ENCODE data around the gene ACP4. TPM values are rescaled to one million over a fixed set of nuclear protein-coding genes. Genes with fewer than 3 reads are reported as not detected.

ACP4 gene, protein sequence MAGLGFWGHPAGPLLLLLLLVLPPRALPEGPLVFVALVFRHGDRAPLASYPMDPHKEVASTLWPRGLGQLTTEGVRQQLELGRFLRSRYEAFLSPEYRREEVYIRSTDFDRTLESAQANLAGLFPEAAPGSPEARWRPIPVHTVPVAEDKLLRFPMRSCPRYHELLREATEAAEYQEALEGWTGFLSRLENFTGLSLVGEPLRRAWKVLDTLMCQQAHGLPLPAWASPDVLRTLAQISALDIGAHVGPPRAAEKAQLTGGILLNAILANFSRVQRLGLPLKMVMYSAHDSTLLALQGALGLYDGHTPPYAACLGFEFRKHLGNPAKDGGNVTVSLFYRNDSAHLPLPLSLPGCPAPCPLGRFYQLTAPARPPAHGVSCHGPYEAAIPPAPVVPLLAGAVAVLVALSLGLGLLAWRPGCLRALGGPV
- not detected in 2 replicates for total RNA-seq

GRCh38 chr19:50790396-50790795, at the start of gene ACP4:
Gene ACP4 (plus strand): TSS chr19:50790415. CDS start chr19:50790415, 0 bp downstream.

DNA sequence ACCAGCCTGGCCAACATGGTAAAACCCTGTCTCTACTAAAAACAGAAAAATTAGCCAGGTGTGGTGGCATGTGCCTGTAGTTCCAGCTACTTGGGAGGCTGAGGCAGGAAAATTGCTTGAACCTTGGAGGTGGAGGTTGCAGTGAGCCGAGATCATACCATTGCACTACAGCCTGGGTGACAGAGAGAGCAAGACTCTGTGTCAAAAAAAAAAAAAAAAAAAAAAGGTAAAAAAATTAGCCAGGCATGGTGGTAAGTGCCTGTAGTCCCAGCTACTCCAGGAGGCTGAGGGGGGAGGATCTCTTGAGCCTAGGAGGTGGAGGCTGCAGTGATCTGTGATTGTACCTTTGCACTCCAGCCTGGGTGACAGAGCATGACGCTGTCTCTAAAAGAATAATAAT, 20.1 kb upstream of the ACP4 start, which contains the start of gene GPR32:
TSS of gene GPR32 (plus strand) at position 301 of the 400 bp plus-strand sequence. CDS start 137 bp downstream, outside the sequence.

DNA sequence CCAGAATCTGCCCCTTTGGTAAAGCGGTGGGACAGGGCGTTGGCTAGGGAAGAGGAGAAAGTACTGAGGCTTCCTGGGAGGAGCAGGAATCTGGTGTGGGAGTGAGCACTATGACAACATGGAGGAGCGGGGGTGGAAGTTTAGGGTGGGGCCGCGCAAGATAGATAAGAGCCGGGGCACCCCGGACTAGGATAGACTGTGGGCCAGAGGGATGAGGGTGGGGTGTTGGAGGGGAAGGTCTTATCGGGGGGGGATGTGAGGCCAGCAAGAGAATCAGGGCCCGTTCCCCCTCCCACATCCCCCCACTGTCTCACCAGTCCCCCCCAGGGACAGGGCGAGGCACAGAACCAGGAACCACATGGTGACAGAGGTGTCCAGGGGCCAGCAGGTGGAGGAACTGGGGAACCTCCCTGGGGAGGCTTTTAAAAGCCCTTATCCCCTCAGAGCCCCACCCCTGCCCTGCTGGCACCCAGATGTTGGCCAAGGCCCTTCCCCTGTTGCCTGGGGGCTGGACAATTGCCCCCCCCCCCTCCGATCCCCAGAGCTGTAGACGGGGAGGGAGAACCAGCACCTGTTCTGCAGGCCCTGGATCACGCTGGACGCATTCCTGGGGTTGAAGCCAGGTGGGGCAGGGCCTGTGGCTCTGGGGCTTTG, 33.3 kb downstream of the ACP4 start, which contains the start of gene KLK1:
TSS of gene KLK1 (minus strand) at position 399 of the 654 bp plus-strand sequence. CDS start at position 360, 39 bp downstream.

GRCh38 chr19:50833117-50833801, 43.0 kb downstream of the ACP4 start, which contains the start of gene KLK15:
Gene KLK15 (minus strand): TSS chr19:50833574. CDS start chr19:50831492, 2,082 bp downstream.

Other genes starting within 250 kb of the ACP4 start
- under 0.01 TPM in 1 of 2 replicates, not detected in the other for gene LRRC4B, start 222.0 kb upstream of the ACP4 start, total RNA-seq
- gene SYT3, start 150.5 kb upstream of the ACP4 start, total RNA-seq: 0.19 TPM in 1 of 2 replicates, not detected in the other
- gene C19orf81, start 141.0 kb upstream of the ACP4 start, total RNA-seq: 0.57 and 1.1 TPM in 2 replicates
- under 0.01 and 0.19 TPM in 2 replicates for gene SHANK1, start 70.6 kb upstream of the ACP4 start, total RNA-seq
- gene CLEC11A, start 67.1 kb upstream of the ACP4 start, total RNA-seq: 1.0 and 2.3 TPM in 2 replicates
- gene GPR32, start 20.0 kb upstream of the ACP4 start, total RNA-seq: not detected in 2 replicates
- gene KLK1, start 33.4 kb downstream of the ACP4 start, total RNA-seq: not detected in 2 replicates
- not detected in 2 replicates for gene KLK15, start 43.2 kb downstream of the ACP4 start, total RNA-seq
- 0.16 TPM in 1 of 2 replicates, not detected in the other for gene KLK3, start 64.5 kb downstream of the ACP4 start, total RNA-seq
- not detected in 2 replicates for gene KLK2, start 83.0 kb downstream of the ACP4 start, total RNA-seq
- gene KLK4, start 121.0 kb downstream of the ACP4 start, total RNA-seq: not detected in 2 replicates
- not detected in 2 replicates for gene KLK5, start 162.6 kb downstream of the ACP4 start, total RNA-seq
- gene KLK6, start 179.2 kb downstream of the ACP4 start, total RNA-seq: not detected in 2 replicates
- not detected in 2 replicates for gene KLK7, start 193.5 kb downstream of the ACP4 start, total RNA-seq
- gene KLK8, start 211.2 kb downstream of the ACP4 start, total RNA-seq: under 0.01 TPM in 1 of 2 replicates, not detected in the other
- gene KLK10, start 229.3 kb downstream of the ACP4 start, total RNA-seq: 2.3 TPM in 1 of 2 replicates, not detected in the other
- not detected in 2 replicates for gene KLK11, start 236.2 kb downstream of the ACP4 start, total RNA-seq
- not detected in 2 replicates for gene KLK12, start 244.6 kb downstream of the ACP4 start, total RNA-seq